NCI-H2227 (cell line): Measurements from ENCODE around the gene SIRT4.

Source experiments
- DNase-seq: peaks from one replicate; lab custom pipeline; 2025; ENCODE audit not compliant: unreplicated experiment; lab: John Stamatoyannopoulos, UW

The SIRT4 gene

DNA sequence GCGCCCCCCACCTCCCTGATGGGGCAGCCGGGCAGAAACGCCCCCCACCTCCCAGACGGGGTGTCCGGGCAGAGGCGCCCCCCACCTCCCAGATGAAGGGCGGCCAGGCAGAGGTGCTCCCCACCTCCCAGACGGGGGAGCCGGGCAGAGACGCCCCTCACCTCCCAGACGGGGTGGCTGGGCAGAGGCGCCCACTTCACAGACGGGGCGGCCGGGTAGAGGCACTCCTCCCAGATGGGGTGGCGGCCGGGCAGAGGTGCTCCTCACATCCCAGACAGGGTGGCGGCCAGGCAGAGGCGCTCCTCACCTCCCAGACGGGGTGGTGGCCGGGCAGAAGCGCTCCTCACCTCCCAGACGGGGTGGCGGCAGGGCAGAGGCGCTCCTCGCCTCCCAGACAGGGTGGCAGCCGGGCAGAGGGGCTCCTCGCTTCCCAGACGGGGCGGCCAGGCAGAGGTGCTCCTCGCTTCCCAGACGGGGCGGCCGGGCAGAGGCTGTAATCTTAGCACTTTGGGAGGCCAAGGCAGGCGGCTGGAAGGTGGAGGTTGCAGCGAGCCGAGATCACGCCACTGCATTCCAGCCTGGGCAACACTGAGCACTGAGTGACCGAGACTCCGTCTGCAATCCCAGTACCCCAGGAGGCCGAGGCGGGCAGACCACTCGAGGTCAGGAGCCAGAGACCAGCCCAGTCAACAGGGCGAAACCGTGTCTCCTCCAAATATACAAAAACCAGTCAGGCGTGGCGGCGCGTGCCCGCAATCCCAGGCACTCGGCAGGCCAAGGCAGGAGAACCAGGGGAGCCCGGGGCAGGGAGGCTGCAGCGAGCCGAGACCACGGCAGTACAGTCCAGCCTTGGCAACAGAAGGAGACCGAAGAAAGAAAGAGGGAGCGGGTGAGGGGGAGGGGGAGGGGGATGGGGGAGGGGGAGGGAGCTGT, 23.7 kb upstream of the SIRT4 start:
- DNase-seq, result no peak

DNA sequence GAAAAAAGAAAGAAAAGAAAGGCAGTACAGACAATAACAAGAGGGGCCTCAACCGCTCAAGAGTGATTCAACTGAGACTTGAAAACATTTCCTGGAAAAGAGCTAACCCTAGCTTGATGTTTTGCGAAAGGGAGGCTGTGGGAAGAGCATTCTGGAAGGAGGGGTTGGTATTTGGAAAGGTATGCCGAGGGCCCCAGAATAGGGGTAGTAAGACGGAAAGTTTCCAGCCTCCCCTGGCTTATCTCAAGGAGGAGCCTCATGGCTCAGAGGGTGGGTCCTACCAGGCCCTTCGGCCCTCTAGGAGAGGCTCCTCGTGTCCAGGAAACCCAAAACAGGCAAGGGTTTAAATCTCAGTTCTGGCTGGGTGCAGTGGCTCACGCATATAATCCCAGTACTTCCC, 18.8 kb upstream of the SIRT4 start:
- no peak for DNase-seq

DNA sequence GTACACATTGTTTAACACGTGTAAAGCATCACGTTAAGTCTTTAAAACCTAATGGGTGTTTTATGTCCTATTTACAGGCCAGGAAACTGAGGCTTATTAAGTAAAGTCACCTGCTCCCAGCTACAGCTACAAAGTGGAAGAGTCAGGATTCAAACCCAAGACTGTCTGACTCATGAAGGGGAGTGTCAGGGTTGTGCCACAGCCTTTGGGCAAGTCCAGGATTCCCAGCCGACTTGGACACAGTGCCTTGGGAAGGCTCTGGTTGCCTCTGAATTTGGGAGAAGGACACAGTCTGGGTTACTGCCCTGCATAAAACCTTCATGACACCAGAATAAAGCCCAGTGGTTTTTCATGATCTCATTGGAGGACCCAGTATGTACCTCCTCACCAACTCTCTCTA, 17.7 kb upstream of the SIRT4 start:
- DNase-seq, result no peak

DNA sequence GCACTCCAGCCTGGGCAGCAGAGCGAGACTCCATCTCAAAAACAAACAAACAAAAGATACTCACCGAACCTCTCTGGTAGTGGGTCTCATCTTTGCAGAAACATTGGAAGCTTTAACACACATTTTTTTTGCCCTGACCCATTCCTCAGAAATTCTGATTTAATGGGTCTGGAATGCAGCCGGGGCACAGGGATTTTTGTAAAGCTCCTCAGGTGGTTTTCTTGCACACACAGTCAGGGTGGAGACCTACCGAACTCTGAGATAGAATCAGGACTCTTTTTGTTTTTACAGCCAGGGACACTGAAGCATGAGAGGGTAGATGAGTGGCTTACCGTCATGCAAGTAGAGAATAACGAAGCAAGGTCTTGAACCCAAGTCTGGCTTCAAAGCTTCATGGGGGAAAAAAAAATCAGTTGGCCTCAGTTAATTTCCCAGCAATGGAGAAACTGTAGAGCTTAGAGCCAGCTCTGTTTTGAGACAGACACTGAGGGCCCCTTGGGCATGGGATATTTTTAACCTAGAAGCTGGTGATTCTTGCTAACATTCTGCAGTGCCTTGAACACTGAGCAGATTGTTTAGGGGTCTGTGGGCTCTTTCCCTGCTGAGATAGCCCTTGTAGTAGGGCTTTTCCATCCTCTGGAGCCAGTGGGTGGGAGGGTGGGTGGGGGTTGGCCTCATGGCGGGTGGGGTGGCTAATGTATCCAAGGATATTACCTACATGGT, 15.2 kb upstream of the SIRT4 start:
- DNase-seq, result no peak

DNA sequence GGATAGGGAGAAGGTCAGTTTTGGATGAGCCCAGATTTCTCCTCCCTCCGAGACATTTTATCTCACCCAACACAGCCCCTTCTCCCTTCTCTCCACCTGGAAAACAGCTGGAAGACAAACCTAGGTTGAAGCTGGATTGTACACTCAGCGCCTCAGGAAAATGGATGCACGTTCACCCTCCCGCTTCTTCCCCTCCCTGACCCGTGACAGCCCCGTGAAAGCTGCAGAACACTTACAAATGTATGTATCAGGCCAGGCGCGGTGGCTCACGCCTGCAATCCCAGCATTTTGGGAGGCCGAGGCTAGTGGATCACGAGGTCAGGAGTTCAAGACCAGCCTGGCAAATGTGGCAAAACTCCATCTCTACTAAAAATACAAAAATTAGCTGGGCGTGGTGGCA, 14.6 kb upstream of the SIRT4 start:
- no peak for DNase-seq

DNA sequence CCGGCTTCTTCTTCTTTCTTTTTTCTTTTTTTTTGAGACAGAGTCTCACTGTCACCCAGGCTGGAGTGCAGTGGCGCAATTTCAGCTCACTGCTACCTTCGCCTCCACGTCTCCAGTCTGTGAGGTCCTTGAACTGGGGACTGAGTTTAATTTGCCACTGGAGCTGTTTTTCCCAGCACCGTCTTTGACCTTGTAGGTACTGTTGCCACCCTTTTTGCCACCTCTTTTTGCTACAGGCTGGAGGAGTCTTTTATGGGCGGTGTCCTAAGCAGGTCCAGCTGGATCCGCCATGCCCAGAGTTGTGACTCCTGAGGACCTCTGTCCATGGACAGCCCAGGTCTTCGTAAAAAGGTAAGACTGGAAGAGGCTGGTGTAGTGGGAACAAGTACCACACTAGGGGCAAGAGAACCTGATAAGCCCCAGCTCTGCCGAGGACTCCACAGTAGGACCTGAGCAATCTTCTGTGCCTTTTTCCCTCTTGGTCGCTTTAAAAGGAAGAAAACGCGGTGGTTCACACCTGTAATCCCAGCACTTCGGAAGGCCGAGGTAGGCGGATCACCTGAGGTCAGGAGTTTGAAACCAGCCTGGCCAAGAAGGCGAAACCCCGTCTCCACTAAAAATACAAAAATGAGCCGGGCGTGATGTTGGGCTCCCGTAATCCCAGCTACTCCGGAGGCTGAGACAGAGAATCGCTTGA, 11.4 kb upstream of the SIRT4 start:
- DNase-seq, result peak; percentile 53

DNA sequence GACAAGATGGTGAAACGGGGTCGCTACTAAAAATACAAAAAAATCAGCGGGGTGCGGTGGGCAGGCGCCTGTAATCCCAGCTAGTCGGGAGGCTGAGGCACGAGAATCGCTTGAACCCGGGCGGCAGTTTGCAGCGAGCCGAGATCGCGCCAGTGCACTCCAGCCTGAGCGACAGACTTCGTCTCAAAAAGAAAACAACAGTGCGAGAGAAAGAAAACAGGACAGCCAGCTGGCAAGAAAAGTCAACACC, 9.8 kb upstream of the SIRT4 start:
- no peak for DNase-seq

DNA sequence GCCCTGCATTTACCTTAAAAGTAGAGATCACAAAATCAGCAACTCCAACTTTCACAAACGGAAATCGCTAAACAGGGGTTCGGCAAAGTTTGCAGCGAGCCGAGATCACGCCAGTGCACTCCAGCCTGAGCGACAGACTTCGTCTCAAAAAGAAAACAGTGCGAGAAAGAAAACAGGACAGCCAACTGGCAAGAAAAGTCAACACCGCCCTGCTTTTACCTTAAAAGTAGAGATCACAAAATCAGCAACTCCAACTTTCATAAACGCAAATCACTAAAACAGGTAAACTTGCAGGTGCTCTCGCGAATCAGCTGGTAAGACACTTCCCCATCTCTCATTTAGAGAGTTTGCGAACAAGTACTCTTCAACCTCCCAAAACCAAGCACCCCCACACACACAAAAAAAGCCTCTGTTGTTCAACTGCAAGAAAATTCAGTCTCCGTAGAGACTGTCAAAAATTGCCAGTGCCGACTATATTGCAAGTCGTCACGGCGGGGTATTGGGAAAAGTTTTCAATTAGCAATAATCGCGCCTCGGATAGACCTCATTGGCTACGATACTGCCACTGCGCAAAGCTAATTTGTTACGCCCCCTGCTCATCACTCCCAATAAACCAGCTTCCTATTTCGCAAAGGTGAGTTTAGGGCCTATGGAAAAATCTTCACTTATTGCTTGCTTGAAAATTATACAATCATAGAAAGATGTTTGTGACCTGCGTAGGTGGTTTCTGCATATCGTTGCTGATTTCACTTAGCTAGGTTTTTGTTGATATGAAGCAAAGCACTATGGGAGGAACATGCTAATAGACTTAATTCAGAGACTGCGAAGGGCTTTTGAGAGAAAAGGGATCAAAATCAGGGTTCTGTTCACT, 9.2 kb upstream of the SIRT4 start, which contains the start of gene RNU4-1:
RNU4-1 (minus strand) TSS at position 577 of the 871 bp plus-strand sequence.
- peak; percentile 91 for DNase-seq

DNA sequence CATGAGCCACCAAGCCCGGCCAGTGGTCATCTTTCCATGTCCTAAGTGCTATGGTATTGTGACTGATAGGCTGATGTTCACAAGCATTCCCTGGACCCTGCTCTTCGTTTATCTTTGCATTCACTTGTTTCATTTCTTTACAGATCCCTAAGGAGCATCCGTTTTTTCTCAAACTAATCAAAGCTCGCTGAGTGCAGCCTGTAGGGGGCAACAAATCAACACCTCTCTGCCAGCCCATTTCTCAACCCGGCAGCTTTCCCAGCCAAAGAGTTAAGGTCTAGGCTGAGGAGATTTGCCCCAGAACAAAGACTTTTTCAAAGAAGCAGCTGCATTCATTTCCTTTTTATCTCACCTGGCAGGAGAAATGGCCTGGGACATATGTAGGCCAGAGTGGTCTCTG, 12.1 kb downstream of the SIRT4 start:
- DNase-seq, result no peak

DNA sequence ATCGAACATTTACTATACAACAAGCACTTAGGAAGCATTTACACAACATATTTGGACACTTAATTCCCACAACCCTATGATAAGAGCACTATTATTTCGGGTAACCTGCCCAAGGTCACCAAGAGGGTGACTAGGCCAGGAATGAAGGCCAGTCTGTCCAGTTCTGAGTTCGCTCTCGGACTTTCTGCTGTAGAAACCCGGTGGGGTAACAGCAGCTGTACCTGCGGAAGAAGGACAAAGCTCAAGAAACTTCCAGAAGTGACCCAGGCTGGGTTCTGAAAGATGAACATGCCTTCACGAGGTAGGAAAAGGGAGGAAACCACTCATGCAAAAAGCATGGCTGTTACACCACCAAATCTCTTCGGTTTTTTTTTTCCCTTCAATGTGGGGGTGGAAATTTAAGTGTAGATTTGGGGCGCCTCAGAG, 14.7 kb downstream of the SIRT4 start:
- no peak for DNase-seq

DNA sequence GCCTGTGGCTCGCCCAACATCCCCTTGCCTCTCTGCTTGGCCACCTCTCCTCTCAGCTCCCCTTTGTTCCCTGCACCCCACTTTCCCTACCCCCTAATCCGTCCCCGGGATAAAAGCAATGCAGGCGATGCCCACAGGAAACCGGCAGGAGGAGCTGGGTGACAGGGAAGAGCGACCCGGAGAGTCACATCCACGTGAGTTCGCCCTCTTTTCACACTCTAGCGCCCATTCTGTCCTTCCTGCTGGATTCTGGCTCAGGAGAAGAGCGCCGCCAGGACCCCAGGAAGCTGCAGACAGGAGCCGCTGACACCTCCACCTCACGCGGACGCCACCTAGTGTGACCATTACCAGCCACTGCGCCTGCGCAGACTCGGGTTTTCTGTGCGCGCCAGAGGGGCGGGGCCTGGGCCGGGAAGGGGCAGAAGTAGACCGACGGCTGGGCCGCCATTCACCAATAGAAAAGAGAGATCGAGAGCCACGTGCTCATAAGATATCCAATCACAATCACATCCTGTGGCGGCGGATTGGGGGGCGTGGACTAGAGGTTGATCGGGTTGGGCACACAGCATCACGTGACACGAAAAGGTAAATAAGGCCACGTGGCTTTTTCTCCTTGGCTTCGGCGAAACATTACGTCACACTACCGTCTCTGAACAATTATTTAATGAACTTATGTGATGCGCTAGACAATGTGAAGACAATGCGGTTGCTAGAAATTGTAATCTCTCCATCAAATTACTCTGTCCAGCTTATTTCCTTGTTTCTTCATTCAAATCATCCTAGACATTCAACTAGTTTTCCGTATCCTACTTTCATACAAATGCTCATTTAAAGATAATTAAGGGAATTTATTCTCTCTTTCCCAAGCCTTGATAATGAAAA, 15.3 kb downstream of the SIRT4 start:
- DNase-seq, result peak; percentile 99

DNA sequence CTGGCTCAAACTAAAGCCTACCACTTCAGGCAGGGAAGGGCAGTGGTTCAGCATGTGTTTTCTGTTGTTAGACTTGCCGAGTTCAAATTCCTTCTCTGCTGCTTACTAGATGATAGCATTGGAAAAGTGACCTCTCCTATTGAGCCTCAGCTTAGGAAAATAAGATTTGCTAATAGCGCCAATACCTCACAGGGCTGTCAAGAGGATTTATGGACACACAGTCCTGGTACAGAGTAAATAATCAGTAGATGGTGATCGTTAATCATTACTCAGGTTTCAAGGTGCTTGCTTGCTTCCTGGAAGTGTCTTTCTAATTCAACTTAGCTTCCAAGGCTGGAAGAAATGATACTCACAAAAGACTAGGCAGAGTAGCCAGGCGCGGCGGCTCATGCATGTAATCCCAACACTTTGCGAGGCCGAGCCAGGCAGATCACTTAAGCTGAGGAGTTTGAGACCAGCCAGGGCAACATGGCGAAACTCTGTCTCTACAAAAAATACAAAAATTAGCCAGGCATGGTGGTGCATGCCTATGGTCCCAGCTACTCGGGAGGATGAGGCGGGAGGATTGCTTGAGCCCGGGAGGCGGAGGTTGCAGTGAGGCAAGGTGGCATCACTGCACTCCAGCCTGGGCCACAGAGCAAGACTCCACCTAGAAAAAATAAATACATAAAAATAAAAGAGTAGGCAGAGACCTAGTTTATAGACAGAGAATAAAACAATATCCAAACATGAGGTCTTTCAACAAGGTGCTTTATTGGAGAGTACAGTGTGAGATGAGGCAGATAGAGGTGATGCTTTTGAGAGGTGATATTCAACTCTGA, 19.5 kb downstream of the SIRT4 start:
- DNase-seq, result no peak

DNA sequence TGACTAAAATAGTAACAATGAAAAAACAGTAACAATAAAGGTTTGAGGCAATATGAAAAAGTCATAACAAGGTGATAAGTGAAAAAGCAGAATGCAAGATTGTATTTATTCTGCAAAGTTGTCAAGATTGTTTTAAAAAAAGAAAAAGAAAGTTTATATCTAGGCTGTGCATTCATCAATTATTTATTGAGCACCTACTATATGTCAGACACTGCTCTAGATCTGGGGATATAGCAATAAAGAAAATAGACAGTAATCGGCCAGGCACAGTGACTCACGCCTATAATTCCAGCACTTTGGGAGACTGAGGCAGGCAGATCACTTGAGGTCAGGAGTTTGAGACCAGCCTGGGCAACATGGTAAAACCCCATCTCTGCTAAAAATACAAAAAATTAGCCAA, 21.7 kb downstream of the SIRT4 start:
- no peak for DNase-seq

DNA sequence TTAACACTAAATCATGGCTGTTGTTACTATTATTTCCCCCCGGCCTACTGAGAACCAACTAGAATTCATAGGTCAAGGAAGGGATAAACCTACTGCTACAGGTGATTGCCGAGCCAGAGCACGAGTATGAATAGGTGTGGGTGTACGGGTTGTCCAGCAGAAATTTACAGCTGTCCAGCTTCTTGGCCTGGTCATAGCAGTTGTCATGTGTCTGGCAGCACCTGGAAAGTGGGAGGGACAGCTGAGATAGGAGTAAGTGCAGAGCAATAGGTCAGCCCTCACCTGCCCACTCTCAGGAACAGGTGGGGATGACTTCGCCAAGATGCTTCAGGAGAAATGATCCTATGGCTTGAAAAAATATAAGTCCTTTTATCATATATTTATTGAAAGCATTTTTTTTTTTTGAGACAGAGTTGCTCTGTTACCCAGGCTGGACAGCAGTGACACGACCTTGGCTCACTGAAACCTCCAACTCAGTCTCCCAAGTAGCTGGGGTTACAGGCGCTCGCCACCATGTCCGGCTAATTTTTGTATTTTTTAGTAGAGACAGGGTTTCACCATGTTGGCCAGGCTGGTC, 22.8 kb downstream of the SIRT4 start:
- no peak for DNase-seq

DNA sequence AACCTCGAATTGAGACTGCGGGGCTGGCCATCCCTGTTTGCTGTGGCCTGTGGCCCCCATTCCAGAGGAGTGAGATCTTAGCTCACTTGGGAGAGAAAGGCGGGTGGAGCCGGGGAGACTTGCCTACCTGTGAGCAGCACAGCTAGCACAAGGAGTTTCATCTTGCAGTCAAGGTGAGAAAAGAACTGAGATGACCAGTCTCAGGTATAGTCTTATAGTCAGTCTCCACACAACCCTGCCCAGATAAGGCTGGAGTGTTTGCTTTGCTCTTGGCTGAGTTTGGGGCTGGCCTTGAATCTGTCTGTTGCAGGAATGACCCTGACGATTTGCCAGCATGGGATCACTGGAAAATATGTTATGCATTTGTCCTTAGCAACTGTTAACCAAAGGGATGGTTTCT, 25.5 kb downstream of the SIRT4 start, which contains the start of gene PLA2G1B:
PLA2G1B (minus strand) TSS at position 187 of the 400 bp plus-strand sequence; CDS start at position 161, 26 bp downstream.
- no peak for DNase-seq

DNA sequence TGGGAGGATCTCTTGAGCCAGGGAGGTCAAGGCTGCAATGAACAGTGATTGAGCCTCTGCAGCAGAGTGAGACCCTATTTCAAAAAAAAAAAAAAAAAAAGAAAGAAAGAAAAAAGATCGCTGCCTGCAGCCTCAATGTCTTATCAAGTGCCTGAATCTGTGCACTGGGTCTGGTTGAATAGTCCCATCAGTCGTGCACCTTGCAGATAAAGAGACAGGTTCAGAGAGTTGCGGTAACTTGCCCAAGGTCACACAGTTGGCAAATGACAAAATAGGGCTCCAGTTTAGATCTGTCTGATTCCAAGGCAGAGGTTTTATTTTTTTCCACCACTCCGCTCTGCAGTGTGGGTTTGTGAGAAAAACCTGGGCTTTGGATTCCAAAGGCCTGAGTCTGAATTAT, 26.1 kb downstream of the SIRT4 start:
- DNase-seq, result no peak

DNA sequence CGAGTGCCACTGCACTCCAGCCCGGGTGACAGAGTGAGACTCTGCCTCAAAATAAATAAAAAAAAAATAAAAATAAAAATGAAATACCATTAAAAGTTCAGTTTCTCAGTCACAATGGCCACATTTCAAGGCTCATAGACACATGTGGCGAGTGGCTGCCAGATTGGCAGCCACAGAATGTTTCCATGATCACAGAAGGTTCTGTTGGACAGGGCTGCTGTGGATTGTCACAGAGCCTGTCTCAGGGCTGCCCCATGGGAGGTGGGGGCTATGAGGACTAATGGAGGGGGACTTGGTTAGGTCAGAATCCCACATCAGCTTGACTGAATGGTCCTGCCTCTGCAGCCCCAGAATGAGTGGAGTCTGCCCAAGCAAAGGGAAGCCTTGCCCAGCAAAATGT, 29.3 kb downstream of the SIRT4 start:
- DNase-seq, result no peak

DNA sequence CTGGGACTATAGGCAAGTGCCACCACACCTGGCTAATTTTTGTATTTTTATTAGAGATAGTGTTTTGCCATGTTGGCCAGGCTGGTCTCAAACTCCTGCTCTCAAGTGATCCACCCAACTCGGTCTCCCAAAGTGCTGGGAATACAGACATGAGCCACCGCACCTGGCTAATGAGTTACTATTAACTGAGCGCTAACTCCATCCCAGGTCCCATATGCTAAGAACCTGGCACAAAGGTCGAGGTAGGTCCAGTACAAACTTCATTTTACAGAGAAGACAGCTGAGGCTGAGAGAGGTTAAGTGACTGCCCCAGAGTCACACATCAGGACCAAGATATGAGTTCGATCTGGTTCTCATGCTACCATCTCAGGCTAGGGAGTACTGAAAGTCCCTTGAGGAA, 29.9 kb downstream of the SIRT4 start:
- DNase-seq, result no peak

DNA sequence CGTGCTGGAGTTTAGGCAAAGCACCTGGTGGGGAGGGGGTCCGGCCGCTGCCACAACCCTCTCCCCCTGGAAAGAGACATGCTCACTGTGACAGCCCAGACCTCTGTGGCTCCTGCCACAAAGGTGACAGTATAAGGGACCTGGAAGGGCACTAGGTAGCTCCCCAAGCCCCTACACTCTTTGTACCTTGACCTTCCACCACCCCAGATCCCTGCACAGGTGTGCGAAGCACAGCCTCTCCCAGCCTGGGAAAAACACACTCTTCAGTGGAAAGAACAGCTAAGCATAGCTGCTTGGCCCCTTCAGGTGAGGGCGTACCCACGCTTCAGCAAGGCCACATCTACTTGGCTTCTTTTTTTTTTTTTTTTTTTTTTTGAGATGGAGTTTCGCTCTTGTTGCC, 30.4 kb downstream of the SIRT4 start:
- DNase-seq, result no peak
